Placental epithelial cell (primary cell): ENCODE data around the gene GREM2. TPM values are rescaled to one million over a fixed set of nuclear protein-coding genes. Genes with fewer than 3 reads are reported as not detected.

Experiments used
- small RNA-seq: library from RNA; depleted of rRNA; stranded (forward); fragments of <200 nt; gene quantifications from one replicate; pipeline ENCODE3, GENCODE V24; 2012
- total RNA-seq: library from RNA; depleted of rRNA; stranded (reverse); fragments of >200 nt; gene quantifications from 2 replicates; pipeline ENCODE4 v1.2.3, GENCODE V29; 2012

Gene GREM2
- total RNA-seq, result under 0.01 and 0.98 TPM in 2 replicates

GRCh38 chr1:240611619-240612480 is at the start of gene GREM2:
TSS of gene GREM2 (minus strand) at chr1:240612155. CDS start at chr1:240493475, 118,680 bp downstream.

Small RNAs within 50 kb of the gene (small RNA-seq; reads per million reads assigned to genes)
- not detected for gene RNU5F-8P
